Posterior vena cava (tissue), 2 donors: ENCODE results near the gene AMT. TPM values are rescaled to one million over a fixed set of nuclear protein-coding genes. Genes with fewer than 3 reads are reported as not detected.
A peak's percentile ranks its signal among the peaks of the same experiment; 100 is the strongest.

Experiments
- DNase-seq: peaks from one replicate; pipeline ENCODE4 v3.0.0-alpha.2; 2020; ENCODE audit warnings: low spot score
- intact Hi-C, 2 donors: fragments of 100-400 bp; cut with DNase I; formaldehyde crosslinking; loops; one replicate each; pipeline versions ENCODE4 v1.14.1 to v1.14.2; 2022 to 2023
- total RNA-seq, 2 donors: library from RNA; stranded (reverse); fragmentation: NEBNext Ultra II Directional; extraction: Animal tissue kit (Norgen Biotek cat#: 25700); gene quantifications; one replicate each; pipeline ENCODE4 v1.2.1, GENCODE V29; 2021
- donor health status: DM: yes; HTN: yes; CAD: no.
- donor health status: DM: yes; HTN: yes; CAD: no.

The AMT gene
- total RNA-seq, 2 donors from 2014 or later: 1.0 to 6.1 TPM

GRCh38 chr3:49445391-49445790, 23.1 kb upstream of the AMT start:
- no peak for DNase-seq
- intact Hi-C loops: loop anchor here (5.0 to 10.0 kb wide), 3 partner anchors 101 to 351 kb away; partner anchors contain the start of genes USP4 (in 2 of the 2) and QRICH1 (in 1 of the 2)

GRCh38 chr3:49434731-49435130, 12.5 kb upstream of the AMT start:
- intact Hi-C loops: no loop called here
- no peak for DNase-seq

- no peak for DNase-seq
- intact Hi-C loops: loop anchor here in 1 of 2 donors (1.0 kb wide), 1 partner anchor 38 kb away; no protein-coding TSS in a partner anchor
These were observed 6.4 kb upstream of the AMT start for GRCh38 chr3:49428752-49429080.

DNA sequence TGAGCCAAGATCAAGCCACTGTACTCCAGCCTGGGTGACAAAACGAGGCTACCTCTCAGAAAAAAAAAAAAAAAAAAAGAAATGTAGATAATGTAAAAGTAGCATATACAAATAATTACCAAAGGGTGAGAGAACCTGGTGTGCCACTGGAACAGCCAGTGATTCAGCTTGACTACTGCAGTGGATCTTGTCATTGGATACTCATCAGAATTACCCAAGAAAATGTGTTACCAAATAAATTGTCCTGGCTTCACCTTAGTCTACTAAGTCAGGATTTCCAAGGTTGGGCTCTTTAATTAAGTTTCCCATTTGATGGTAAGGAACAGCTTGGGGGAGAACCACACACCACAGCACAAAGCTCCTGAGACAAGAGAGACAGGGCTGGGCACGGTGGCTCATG, 5.3 kb upstream of the AMT start:
- intact Hi-C loops: no loop called here
- no peak for DNase-seq

- intact Hi-C loops: no loop called here
- DNase-seq: no peak
These were observed 2.5 kb upstream of the AMT start for GRCh38 chr3:49424816-49425215.

DNA sequence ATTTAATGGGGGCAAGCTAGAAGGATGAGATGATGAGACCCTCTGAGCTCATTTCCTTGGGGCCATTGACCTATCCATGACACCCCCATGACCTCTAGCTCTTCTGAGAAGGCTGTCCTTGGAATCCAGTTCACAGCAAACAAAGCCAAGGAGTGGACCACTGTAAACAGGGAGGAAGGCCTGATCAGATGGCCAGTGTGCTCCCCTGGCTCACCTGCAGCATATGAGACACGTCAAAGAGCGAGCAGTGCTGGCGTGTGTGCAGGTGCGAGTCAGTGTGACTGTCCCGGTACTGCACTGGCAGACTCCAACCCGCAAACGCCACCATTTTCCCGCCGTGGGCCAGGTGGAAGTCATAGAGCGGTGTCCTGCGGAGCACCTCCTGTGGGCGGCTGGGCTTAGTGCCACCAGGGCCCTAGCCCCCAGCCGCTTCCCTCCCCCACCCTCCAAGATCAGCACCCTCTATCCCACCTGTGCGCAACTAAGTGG, 339 bp downstream of the AMT start:
- intact Hi-C loops: no loop called here
- DNase-seq: no peak

DNA sequence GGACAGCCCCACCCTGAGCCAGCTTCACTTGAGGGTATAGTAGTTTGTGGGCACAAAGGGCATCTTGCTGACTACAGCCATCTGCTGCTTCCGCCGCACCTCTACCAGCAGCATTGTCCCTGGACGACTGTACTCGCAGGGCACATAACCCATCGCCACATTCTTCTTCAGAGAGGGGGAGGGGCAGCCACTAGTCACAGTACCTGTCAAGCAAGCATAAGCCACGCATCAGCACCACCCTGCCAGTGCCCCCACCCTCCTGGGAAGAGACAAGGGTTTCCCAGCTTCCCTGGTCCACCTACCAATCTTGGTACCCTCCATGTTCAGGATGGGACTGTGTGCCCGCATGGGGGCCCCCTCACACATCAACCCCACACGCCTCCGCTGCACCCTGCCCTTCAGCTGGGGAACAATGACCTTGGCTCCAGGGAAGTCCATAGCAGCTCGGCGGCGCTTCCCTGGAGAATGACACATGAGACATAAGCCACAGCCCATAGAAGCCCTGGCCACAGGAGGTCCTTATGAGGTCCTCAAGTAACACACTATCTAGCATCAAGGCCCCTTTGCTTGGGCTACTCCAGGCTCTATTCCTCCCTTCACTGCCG, 4.7 kb downstream of the AMT start:
- no peak for DNase-seq
- intact Hi-C loops: loop anchor here in 1 of 2 donors (10.0 kb wide), 1 partner anchor 63 kb away; the partner anchor contains the start of gene GPX1

- no peak for DNase-seq
- intact Hi-C loops: loop anchor here in 1 of 2 donors (10.0 kb wide), 1 partner anchor 62 kb away; the partner anchor contains the start of gene GPX1
These were observed 5.4 kb downstream of the AMT start for GRCh38 chr3:49416867-49417266.

GRCh38 chr3:49415931-49416601, 6.2 kb downstream of the AMT start:
- DNase-seq: no peak
- intact Hi-C loops: loop anchor here in 1 of 2 donors (10.0 kb wide), 1 partner anchor 61 kb away; the partner anchor contains the start of gene GPX1

GRCh38 chr3:49414753-49415152, 7.5 kb downstream of the AMT start:
- intact Hi-C loops: loop anchor here in 1 of 2 donors (5.0 to 10.0 kb wide), 2 partner anchors 37 to 60 kb away; partner anchors contain the start of gene GPX1

GRCh38 chr3:49413338-49413734, 8.9 kb downstream of the AMT start:
- intact Hi-C loops: loop anchor here in 1 of 2 donors (5.0 to 10.0 kb wide), 2 partner anchors 36 to 59 kb away; partner anchors contain the start of gene GPX1
- DNase-seq: no peak

More at GRCh38 chr3:49414753-49415152, 7.5 kb downstream of the AMT start:
- no peak for DNase-seq

- intact Hi-C loops: loop anchor here in 1 of 2 donors (5.0 to 10.0 kb wide), 2 partner anchors 35 to 58 kb away; partner anchors contain the start of gene GPX1
- DNase-seq: no peak
These were observed 9.5 kb downstream of the AMT start for GRCh38 chr3:49412632-49413337.

DNA sequence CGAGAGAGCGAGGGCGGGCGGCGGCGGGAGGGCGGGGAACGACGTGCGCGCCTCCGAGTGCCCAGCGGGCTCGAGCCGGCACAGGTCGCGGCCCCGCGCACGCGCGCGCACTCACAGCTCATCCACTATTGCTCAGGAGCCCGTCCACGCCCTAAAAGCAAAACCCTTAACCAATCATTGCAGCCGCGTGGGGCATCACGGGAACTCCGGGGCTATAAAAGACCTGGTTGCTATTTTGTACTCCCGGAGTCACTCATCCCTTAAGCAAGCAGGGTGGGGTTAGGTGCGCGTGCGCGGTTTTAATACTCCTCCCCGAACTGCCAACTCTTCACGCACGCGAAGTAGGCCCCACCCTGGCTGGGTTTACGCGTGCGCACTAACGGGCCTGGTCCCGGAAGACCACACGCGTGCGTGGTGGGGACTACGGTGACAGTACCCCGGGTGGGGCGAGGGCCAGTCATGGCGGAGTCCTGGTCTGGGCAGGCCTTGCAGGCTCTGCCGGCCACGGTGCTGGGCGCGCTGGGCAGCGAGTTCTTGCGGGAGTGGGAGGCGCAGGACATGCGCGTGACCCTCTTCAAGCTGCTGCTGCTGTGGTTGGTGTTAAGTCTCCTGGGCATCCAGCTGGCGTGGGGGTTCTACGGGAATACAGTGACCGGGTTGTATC, 10.2 kb downstream of the AMT start, which contains the start of the genes RHOA and TCTA:
Gene RHOA, minus strand, starts transcription at position 9 of the 664 bp plus-strand sequence. CDS start 36,387 bp downstream, outside the sequence.
Gene TCTA, plus strand, starts transcription at position 456 of the 664 bp plus-strand sequence. Its CDS starts 4 bp downstream, at position 460.
- DNase-seq: peak; percentile 100
- intact Hi-C loops: loop anchor here in 1 of 2 donors (5.0 to 10.0 kb wide), 2 partner anchors 35 to 57 kb away; partner anchors contain the start of gene GPX1

GRCh38 chr3:49411535-49411967, 10.7 kb downstream of the AMT start:
- intact Hi-C loops: loop anchor here in 1 of 2 donors (5.0 to 10.0 kb wide), 2 partner anchors 34 to 57 kb away; partner anchors contain the start of gene GPX1
- peak; percentile 89 for DNase-seq

DNA sequence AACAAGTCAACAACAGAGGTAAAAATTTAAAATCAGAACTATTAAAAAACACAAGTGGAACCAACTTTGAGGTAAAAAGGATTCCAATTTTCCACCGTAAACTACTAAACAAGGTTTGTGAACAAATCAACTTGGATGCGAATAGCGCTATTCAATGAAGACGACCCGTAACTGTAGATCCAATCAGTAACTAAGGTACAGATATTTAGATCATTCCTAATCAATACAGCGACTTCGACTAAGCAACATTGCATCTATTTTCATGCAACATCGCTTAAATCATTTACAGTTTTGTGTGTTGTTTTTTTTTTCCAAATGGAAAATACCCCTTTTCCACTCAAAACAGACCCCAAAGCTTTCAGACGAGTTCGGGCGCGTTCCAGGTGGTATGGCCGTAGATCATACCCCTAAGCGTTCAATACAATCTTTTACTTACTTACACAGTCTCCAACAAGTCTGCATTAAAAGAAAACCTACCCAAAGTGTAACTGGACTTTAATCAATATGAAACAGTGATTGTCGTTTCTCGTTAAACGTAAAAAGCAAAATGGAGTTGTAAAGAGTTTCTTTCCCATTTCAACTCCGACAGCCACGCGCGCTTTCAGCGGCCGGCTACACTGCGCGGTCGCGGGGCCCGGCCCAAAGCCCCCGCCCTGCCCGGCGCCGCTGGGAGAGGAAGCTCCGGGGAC, 11.3 kb downstream of the AMT start:
- intact Hi-C loops: loop anchor here in 1 of 2 donors (5.0 to 10.0 kb wide), 2 partner anchors 34 to 56 kb away; partner anchors contain the start of gene GPX1
- no peak for DNase-seq

DNA sequence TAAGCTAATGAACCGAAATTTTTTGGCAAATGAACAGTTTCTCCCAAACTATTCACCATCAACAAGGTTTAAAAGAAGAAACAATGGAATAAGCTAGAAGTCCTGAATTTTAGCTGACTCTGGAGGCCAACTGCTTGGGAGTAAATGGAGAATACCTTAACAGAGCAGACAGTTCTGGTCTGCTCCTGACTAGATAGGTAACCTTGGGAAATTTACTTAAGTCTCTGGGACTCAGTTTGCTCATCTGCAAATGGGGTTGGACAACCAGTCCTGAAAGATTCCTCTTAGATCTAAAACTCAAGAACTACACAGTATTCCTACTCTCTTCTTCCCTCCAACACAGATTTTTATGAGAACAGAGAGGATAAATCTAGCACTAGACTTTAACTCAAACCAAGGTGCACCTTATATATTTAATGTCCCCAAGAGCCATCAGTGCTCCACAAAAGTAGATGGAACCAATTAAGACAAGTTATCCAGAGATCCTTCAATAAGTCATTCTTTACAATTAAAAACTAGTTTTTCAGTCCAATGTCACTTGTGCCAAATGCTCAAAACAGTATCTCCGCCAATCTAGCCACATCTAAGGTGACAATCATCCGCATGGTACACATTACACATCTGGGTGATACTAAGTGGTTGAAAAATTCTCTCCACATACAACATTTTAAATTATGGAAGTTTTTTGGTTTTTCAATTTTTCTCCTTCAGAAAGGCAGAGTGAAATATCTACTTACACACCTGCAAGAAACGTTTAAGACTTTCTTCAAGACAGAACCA, 12.0 kb downstream of the AMT start:
- DNase-seq: no peak
- intact Hi-C loops: loop anchor here in 1 of 2 donors (5.0 to 10.0 kb wide), 2 partner anchors 33 to 55 kb away; partner anchors contain the start of gene GPX1
